NT2/D1 (cell line): Measurements from ENCODE around the gene STRIT1.
"Not testable (repeated sequence)": the region's sequence is repeated elsewhere in the genome, so short reads cannot be mapped to it uniquely, and the experiment has no call there.

Source experiments
- YY1 ChIP-seq: IDR thresholded peaks from 2 replicates; pipeline ENCODE4 v1.6.1; 2011; ENCODE audit not compliant: insufficient read length, insufficient read depth
- ZNF274 ChIP-seq: IDR thresholded peaks from 2 replicates; pipeline ENCODE4 v1.6.1; 2011; ENCODE audit warnings: mild to moderate bottlenecking, low read depth, low read length

DNA sequence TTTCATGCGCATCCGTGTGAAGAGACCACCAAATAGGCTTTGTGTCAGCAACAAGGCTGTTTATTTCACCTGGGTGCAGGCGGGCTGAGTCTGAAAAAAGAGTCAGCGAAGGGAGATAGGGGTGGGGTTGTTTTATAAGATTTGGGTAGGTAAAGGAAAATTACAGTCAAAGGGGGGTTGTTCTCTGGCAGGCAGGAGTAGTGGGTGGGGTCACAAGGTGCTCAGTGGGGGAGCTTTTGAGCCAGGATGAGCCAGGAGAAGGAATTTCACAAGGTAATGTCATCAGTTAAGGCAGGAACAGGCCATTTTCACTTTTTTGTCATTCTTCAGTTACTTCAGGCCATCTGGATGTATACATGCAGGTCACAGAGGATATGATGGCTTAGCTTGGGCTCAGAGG, 19.0 kb downstream of the STRIT1 start:
- TF ChIP-seq ZNF274, YY1: not testable (repeated sequence)
